IMR-90 (cell line): Measurements from ENCODE around the gene AASS. TPM values are rescaled to one million over a fixed set of nuclear protein-coding genes. Genes with fewer than 3 reads are reported as not detected.
A peak's percentile ranks its signal among the peaks of the same experiment; 100 is the strongest.

Experiments
- ATAC-seq: fragments of 200-7000 bp; cut with Tn5 transposase; 2 replicates; pipeline ENCODE4 v1.9.1; 2020; ENCODE audit warnings: low read depth, mild to moderate bottlenecking, moderate library complexity
- BruUV-seq: library from RNA; stranded (reverse); fragments of 400-500 nt; replicated peaks from 2 replicates; lab custom pipeline; 2021; lab: Mats Ljungman, UMichigan
- CTCF ChIA-PET: fragments of 300-600 bp; formaldehyde crosslinking; extraction: SDS; loops from one replicate; lab custom pipeline; 2021; ENCODE audit warnings: antibody characterized with exemption; lab: Yijun Ruan, JAX
- POLR2A ChIA-PET: fragments of 300-600 bp; sonication (Branson Sonifier 250); formaldehyde crosslinking; loops from one replicate; lab custom pipeline; 2022; ENCODE audit warnings: antibody characterized with exemption; ENCODE audit not compliant: unreplicated experiment; lab: Charles Lee
- DNase-seq: peaks from one replicate; pipeline ENCODE4 v3.0.0; 2013
- H2AFZ ChIP-seq: replicated peaks from 2 replicates; pipeline ENCODE3; 2013; ENCODE audit warnings: low read length, mild to moderate bottlenecking; ENCODE audit not compliant: poor library complexity
- H2AK5ac ChIP-seq: 2 replicates; pipeline ENCODE4 v1.6.1; 2013; ENCODE audit warnings: low read depth, low read length, inconsistent platforms
- H2AK9ac ChIP-seq: replicated peaks from 2 replicates; pipeline ENCODE3; 2013; ENCODE audit warnings: mild to moderate bottlenecking, low read depth, low read length, moderate library complexity; ENCODE audit not compliant: poor library complexity
- H2BK120ac ChIP-seq: 2 replicates; pipeline ENCODE4 v1.6.1; 2013; ENCODE audit warnings: low read depth, low read length, inconsistent platforms
- H2BK15ac ChIP-seq: 3 replicates; pipeline ENCODE4 v1.6.1; 2013; ENCODE audit warnings: low read depth, low read length, inconsistent platforms
- H2BK20ac ChIP-seq: 2 replicates; pipeline ENCODE4 v1.6.1; 2013; ENCODE audit warnings: low read depth, mild to moderate bottlenecking, inconsistent platforms, low read length, moderate library complexity
- H2BK5ac ChIP-seq: 2 replicates; pipeline ENCODE4 v1.6.1; 2013; ENCODE audit warnings: mild to moderate bottlenecking, low read depth, low read length, inconsistent platforms; ENCODE audit not compliant: poor library complexity, severe bottlenecking
- H3K14ac ChIP-seq: replicated peaks from 2 replicates; pipeline ENCODE4 v1.6.1; 2013; ENCODE audit warnings: low read depth, low read length, inconsistent platforms
- H3K18ac ChIP-seq: 2 replicates; pipeline ENCODE4 v1.6.1; 2013; ENCODE audit warnings: low read depth, low read length, control low read depth
- H3K23ac ChIP-seq: 2 replicates; pipeline ENCODE4 v1.6.1; 2013; ENCODE audit warnings: low read depth, low read length, inconsistent platforms
- H3K27ac ChIP-seq: 2 replicates; pipeline ENCODE4 v1.5.1; 2013; ENCODE audit warnings: mild to moderate bottlenecking, control low read depth, low read length; ENCODE audit not compliant: insufficient read depth
- H3K27me3 ChIP-seq: 2 replicates; pipeline ENCODE4 v1.6.1; 2013; ENCODE audit warnings: low read length; ENCODE audit not compliant: control insufficient read depth, insufficient read depth
- H3K36me3 ChIP-seq: 2 replicates; pipeline ENCODE4 v1.6.1; 2013; ENCODE audit warnings: low read length, mixed read lengths; ENCODE audit not compliant: control insufficient read depth, insufficient read depth
- H3K4ac ChIP-seq: 2 replicates; pipeline ENCODE4 v1.6.1; 2013; ENCODE audit warnings: low read depth, low read length, inconsistent platforms
- H3K4me1 ChIP-seq: 2 replicates; pipeline ENCODE4 v1.6.1; 2013; ENCODE audit warnings: low read length, mixed read lengths; ENCODE audit not compliant: control insufficient read depth, insufficient read depth
- H3K4me2 ChIP-seq: 2 replicates; pipeline ENCODE4 v1.6.1; 2013; ENCODE audit warnings: low read depth, mild to moderate bottlenecking, control low read depth, low read length, moderate library complexity
- H3K4me3 ChIP-seq: 2 replicates; pipeline ENCODE4 v1.5.1; 2013; ENCODE audit warnings: low read depth, mild to moderate bottlenecking, control low read depth, low read length, moderate library complexity; ENCODE audit not compliant: insufficient read depth
- H3K56ac ChIP-seq: 2 replicates; pipeline ENCODE4 v1.6.1; 2013; ENCODE audit warnings: low read length, inconsistent platforms; ENCODE audit not compliant: insufficient read depth; ENCODE audit errors: extremely low read depth
- H3K79me1 ChIP-seq, 2 experiments: 2 replicates each; pipeline ENCODE4 v1.6.1; 2013; ENCODE audit warnings: low read length in 2 of 2, inconsistent platforms in 1 of 2, low read depth in 1 of 2
- H3K9ac ChIP-seq: 2 replicates; pipeline ENCODE4 v1.6.1; 2013; ENCODE audit warnings: low read depth, low read length, control low read depth
- H3K9me1 ChIP-seq: 2 replicates; pipeline ENCODE4 v1.6.1; 2013; ENCODE audit warnings: low read length, inconsistent platforms; ENCODE audit not compliant: insufficient read depth
- H3K9me3 ChIP-seq: 2 replicates; pipeline ENCODE4 v1.6.1; 2013; ENCODE audit warnings: low read length; ENCODE audit not compliant: control insufficient read depth, insufficient read depth
- H4K20me1 ChIP-seq: 2 replicates; pipeline ENCODE4 v1.6.1; 2013; ENCODE audit warnings: low read length, inconsistent platforms; ENCODE audit not compliant: insufficient read depth
- H4K5ac ChIP-seq: 2 replicates; pipeline ENCODE4 v1.6.1; 2013; ENCODE audit warnings: mild to moderate bottlenecking, low read depth, low read length, control low read depth
- H4K8ac ChIP-seq, 2 experiments: 2 replicates each; pipeline ENCODE4 v1.6.1; 2013; ENCODE audit warnings: low read depth in 2 of 2, low read length in 2 of 2, control low read depth in 1 of 2, inconsistent platforms in 1 of 2
- H4K91ac ChIP-seq: 2 replicates; pipeline ENCODE4 v1.6.1; 2013; ENCODE audit warnings: low read depth, low read length, inconsistent platforms; ENCODE audit not compliant: insufficient read depth
- BHLHE40 ChIP-seq: fragments of 150-350 bp; IDR thresholded peaks from 2 replicates; pipeline ENCODE4 v1.6.1; 2016; ENCODE audit warnings: mild to moderate bottlenecking, low read depth, low read length
- MAZ ChIP-seq: IDR thresholded peaks from 2 replicates; pipeline ENCODE4 v1.6.1; 2012; ENCODE audit warnings: low read depth, mild to moderate bottlenecking, low read length, improper control_type of control experiment, moderate library complexity, borderline replicate concordance
- WGBS, 2 experiments: methylation state at CpG; one replicate each; pipeline versions ENCODE4 v1.1.5 to v1.1.7; 2013; ENCODE audit warnings: missing lambda C conversion rate in 2 of 2; ENCODE audit not compliant: insufficient read length in 1 of 2; ENCODE audit errors: extremely low coverage in 2 of 2; 5-methylcytosine and 5-hydroxymethylcytosine counted together
- dilution Hi-C: fragments of 300-500 bp; cut with HindIII; formaldehyde crosslinking; loops from one replicate; pipeline ENCODE4 v1.14.3; 2018; ENCODE audit warnings: low sequenced_read_pairs; ENCODE audit not compliant: unreplicated experiment
- in situ Hi-C: fragments of 300-500 bp; cut with MboI; formaldehyde crosslinking; loops from 3 replicates; pipeline ENCODE4 v1.14.3; 2019; ENCODE audit warnings: low sequenced_read_pairs, inconsistent platforms, mixed read lengths
- intact Hi-C: fragments of 100-400 bp; cut with micrococcal nuclease; formaldehyde crosslinking; loops from 2 replicates; pipeline ENCODE4 v1.10.0; 2022
- polyA plus RNA-seq, 3 experiments: library from polyadenylated mRNA; depleted of rRNA; stranded (reverse); fragments of >200 nt; gene quantifications; 2 replicates each; pipeline ENCODE4 v1.2.3, GENCODE V29; 2012; ENCODE audit warnings: low replicate concordance in 1 of 3
- total RNA-seq: library from RNA; depleted of rRNA; stranded (reverse); fragments of >200 nt; gene quantifications from 2 replicates; pipeline ENCODE4 v1.2.3, GENCODE V29; 2012

Gene AASS
- total and polyA plus RNA-seq, 2 of the 4 experiments (the other 2 are of a cell fraction) = 6.1 to 12.9 TPM

GRCh38 chr7:122155566-122155965 lies 11.5 kb upstream of the AASS start:
- H3K56ac ChIP-seq = no peak overlapping the region
- ATAC-seq (peak; percentile 87), DNase-seq (no peak)
- no peak overlapping the region for H3K27ac ChIP-seq
- H3K4ac ChIP-seq = no peak overlapping the region
- no peak overlapping the region for H2BK120ac ChIP-seq
- ChIA-PET POLR2A (no interaction called here), CTCF (interaction anchor here (1.5 kb wide), 1 partner anchor 10 kb away, joined by 3 read pairs; no protein-coding TSS in a partner anchor)
- H3K79me1 ChIP-seq = no peaks in the 10 kb centered on the region
- H2AFZ ChIP-seq = no peak overlapping the region
- no TSS peak for BruUV-seq
- H4K8ac ChIP-seq = no peak overlapping the region
- in situ Hi-C loops (no loop called here), dilution Hi-C loops (no loop called here), intact Hi-C loops (no loop called here)
- no peaks in the 10 kb centered on the region for H4K20me1 ChIP-seq
- H2AK5ac ChIP-seq = no peak overlapping the region
- H2BK20ac ChIP-seq = no peak overlapping the region
- WGBS, 2 experiments = 17% methylated on average over 1 of the region's 2 CpGs; no CpG with 5 or more reads in 1 of the 2 experiments
- H3K4me2 ChIP-seq = no peak overlapping the region
- no peak overlapping the region for H2BK15ac ChIP-seq
- H4K5ac ChIP-seq = no peak overlapping the region
- H3K36me3 ChIP-seq = no peaks in the 10 kb centered on the region
- no peak overlapping the region for H3K14ac ChIP-seq
- no peak overlapping the region for H3K4me3 ChIP-seq
- H3K23ac ChIP-seq = no peak overlapping the region
- no peaks in the 10 kb centered on the region for H3K9me3 ChIP-seq
- H3K4me1 ChIP-seq = no peaks in the 10 kb centered on the region
- no peak overlapping the region for H4K91ac ChIP-seq
- no peak overlapping the region for H3K9ac ChIP-seq
- H2AK9ac ChIP-seq = no peak overlapping the region
- TF ChIP-seq MAZ (no peak), BHLHE40 (no peak)
- no peak overlapping the region for H2BK5ac ChIP-seq
- no peaks in the 10 kb centered on the region for H3K9me1 ChIP-seq
- no peaks in the 10 kb centered on the region for H3K27me3 ChIP-seq
- no peak overlapping the region for H3K18ac ChIP-seq
